Brain microvascular endothelial cell (primary cell): Measurements from ENCODE around the gene PTPN7.

ENCODE experiments used
- DNase-seq: peaks from one replicate; pipeline ENCODE4 v3.0.0-alpha.2; 2020
- H3K27ac ChIP-seq: fragments of 250-450 bp; sonication (Bioruptor Pico); 2 replicates; pipeline ENCODE4 v1.5.1; 2020; ENCODE audit warnings: mild to moderate bottlenecking, moderate library complexity
- H3K27me3 ChIP-seq: fragments of 250-450 bp; sonication (Bioruptor Pico); replicated peaks from 2 replicates; pipeline ENCODE4 v1.5.1; 2020; ENCODE audit warnings: mild to moderate bottlenecking
- H3K36me3 ChIP-seq: fragments of 250-450 bp; sonication (Bioruptor Pico); replicated peaks from 2 replicates; pipeline ENCODE4 v1.5.1; 2020; ENCODE audit warnings: mild to moderate bottlenecking
- H3K4me3 ChIP-seq: 2 replicates; pipeline ENCODE4 v1.5.1; 2011; ENCODE audit warnings: low read depth, mild to moderate bottlenecking, control low read depth, low read length, moderate library complexity
- CTCF ChIP-seq: IDR thresholded peaks from 2 replicates; pipeline ENCODE4 v1.5.1; 2011; ENCODE audit warnings: low read depth, mild to moderate bottlenecking, moderate library complexity, low read length, control low read depth, inconsistent platforms; ENCODE audit errors: missing control alignments
- in situ Hi-C: cut with HindIII; loops from 2 replicates; pipeline ENCODE4 v1.10.0; 2017; ENCODE audit warnings: low sequenced_read_pairs, low pct_ligation_motif_present

The PTPN7 gene

GRCh38 chr1:202165267-202165941 lies 5.0 kb upstream of the PTPN7 start:
- H3K36me3 ChIP-seq = no peaks in the 10 kb centered on the region
- H3K4me3 ChIP-seq = no peak overlapping the region
- no peak for DNase-seq
- TF ChIP-seq CTCF = no peak
- no peak overlapping the region for H3K27ac ChIP-seq
- H3K27me3 ChIP-seq = no peaks in the 10 kb centered on the region
- in situ Hi-C loops = no loop called here

- TF ChIP-seq CTCF = no peak
- Histone ChIP-seq H3K27me3 (no peaks in the 10 kb centered on the region), H3K36me3 (no peaks in the 10 kb centered on the region), H3K4me3 (no peak overlapping the region), H3K27ac (no peak overlapping the region)
- no peak for DNase-seq
- in situ Hi-C loops = no loop called here
These were observed 4.1 kb upstream of the PTPN7 start for GRCh38 chr1:202164271-202165037.

GRCh38 chr1:202163281-202164270 lies 3.2 kb upstream of the PTPN7 start:
- Histone ChIP-seq H3K27me3 (no peaks in the 10 kb centered on the region), H3K27ac (no peak overlapping the region), H3K36me3 (no peaks in the 10 kb centered on the region), H3K4me3 (no peak overlapping the region)
- in situ Hi-C loops = no loop called here
- no peak for DNase-seq
- TF ChIP-seq CTCF = no peak

GRCh38 chr1:202162418-202163280 lies 2.2 kb upstream of the PTPN7 start:
- Histone ChIP-seq H3K27me3 (no peaks in the 10 kb centered on the region), H3K36me3 (no peaks in the 10 kb centered on the region), H3K27ac (no peak overlapping the region), H3K4me3 (no peak overlapping the region)
- TF ChIP-seq CTCF = no peak
- in situ Hi-C loops = no loop called here
- no peak for DNase-seq

- H3K4me3 ChIP-seq = no peak overlapping the region
- in situ Hi-C loops = no loop called here
- no peak overlapping the region for H3K27ac ChIP-seq
- H3K27me3 ChIP-seq = no peaks in the 10 kb centered on the region
- no peak for DNase-seq
- TF ChIP-seq CTCF = no peak
- no peaks in the 10 kb centered on the region for H3K36me3 ChIP-seq
These were observed 1.6 kb upstream of the PTPN7 start for GRCh38 chr1:202162047-202162417.
